VCaP (cell line): ENCODE measurements around the gene SLC35B2.

Experiments
- H3K27ac ChIP-seq: fragments of 450-650 bp; 2 replicates; pipeline ENCODE4 v1.5.1; 2017
- CTCF ChIP-seq: fragments of 450-650 bp; conservative IDR thresholded peaks from 2 replicates; pipeline ENCODE4 v1.5.1; 2017; ENCODE audit warnings: mild to moderate bottlenecking, moderate library complexity

SLC35B2 gene

GRCh38 chr6:44249082-44249748 lies 8.1 kb downstream of the SLC35B2 start:
- peak overlapping the region; percentile 95; the same call in 1 of the 2 replicates for H3K27ac ChIP-seq
- no peak for TF ChIP-seq CTCF

GRCh38 chr6:44248579-44248978 lies 8.7 kb downstream of the SLC35B2 start:
- peak overlapping the region; percentile 95; the same call in 1 of the 2 replicates for H3K27ac ChIP-seq
- TF ChIP-seq CTCF: no peak

GRCh38 chr6:44247338-44248302 lies 9.7 kb downstream of the SLC35B2 start:
- H3K27ac ChIP-seq: peak overlapping the region; percentile 95
- no peak for TF ChIP-seq CTCF

GRCh38 chr6:44246663-44247337 lies 10.5 kb downstream of the SLC35B2 start, which contains the start of gene HSP90AB1:
Gene HSP90AB1, plus strand, starts transcription at chr6:44247101. Its CDS starts 1,529 bp downstream, at chr6:44248630.
- H3K27ac ChIP-seq: peak within 1 kb of the TSS; percentile 95
- TF ChIP-seq CTCF: no peak

GRCh38 chr6:44245912-44246662 lies 11.2 kb downstream of the SLC35B2 start:
- H3K27ac ChIP-seq: peak overlapping the region; percentile 95
- peak; percentile 71 for TF ChIP-seq CTCF

- peak overlapping the region; percentile 95 for H3K27ac ChIP-seq
- TF ChIP-seq CTCF: no peak
These were observed 11.9 kb downstream of the SLC35B2 start for GRCh38 chr6:44245391-44245911.
